GM10248 (cell line): Measurements from ENCODE around the gene RTL10.

Source experiments
- CTCF ChIA-PET: fragments of 300-600 bp; sonication (Branson Sonifier 250); formaldehyde crosslinking; extraction: SDS; loops from one replicate; lab custom pipeline; 2021; ENCODE audit warnings: antibody characterized with exemption; lab: Yijun Ruan, JAX
- POLR2A ChIA-PET: fragments of 350-650 bp; sonication (Branson Sonifier 250); formaldehyde crosslinking; extraction: SDS; loops from one replicate; lab custom pipeline; 2020; ENCODE audit warnings: antibody characterized with exemption; lab: Yijun Ruan, JAX
- DNase-seq: peaks from one replicate; pipeline ENCODE4 v3.0.0; 2012; ENCODE audit errors: extremely low spot score
- CTCF ChIP-seq: IDR thresholded peaks from 2 replicates; pipeline ENCODE4 v1.5.1; 2012; ENCODE audit warnings: mild to moderate bottlenecking, low read depth; ENCODE audit errors: extremely low read depth, missing control alignments, control extremely low read depth

RTL10 gene

GRCh38 chr22:19864538-19865106 is 9.9 kb upstream of the RTL10 start:
- ChIA-PET POLR2A (no interaction called here), CTCF (interaction anchor here (0.9 to 1.5 kb wide), 5 partner anchors 9 to 135 kb away, joined by 3 to 4 read pairs (median 3); no protein-coding TSS in a partner anchor)
- TF ChIP-seq CTCF: no peak
- no peak for DNase-seq

DNA sequence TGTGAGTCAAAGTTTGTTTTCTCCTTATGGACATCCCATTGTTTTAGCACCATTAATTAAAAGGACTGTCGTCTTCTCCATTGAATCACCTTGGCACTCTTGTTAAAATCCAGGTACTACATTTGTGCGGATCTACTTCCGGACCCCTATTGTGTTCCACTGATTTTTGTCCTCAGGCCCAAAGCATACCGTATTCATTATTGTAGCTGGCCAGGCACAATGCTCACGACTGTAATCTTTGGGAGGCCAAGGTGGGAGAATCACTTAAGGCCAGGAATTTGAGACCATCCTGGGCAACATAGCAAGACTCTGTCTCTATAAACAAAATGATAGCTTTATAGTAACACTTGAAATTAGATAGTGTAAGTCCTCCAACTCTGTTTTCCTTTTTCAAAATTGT is 8.9 kb upstream of the RTL10 start:
- TF ChIP-seq CTCF: no peak
- ChIA-PET POLR2A (no interaction called here), CTCF (interaction anchor here (1.5 kb wide), 1 partner anchor 134 kb away, joined by 3 read pairs; no protein-coding TSS in a partner anchor)
- no peak for DNase-seq

GRCh38 chr22:19862619-19863246 is 8.1 kb upstream of the RTL10 start:
- POLR2A ChIA-PET: no interaction called here
- DNase-seq: no peak
- CTCF ChIA-PET: interaction anchor here (1.0 kb wide), 1 partner anchor 24 kb away, joined by 3 read pairs; no protein-coding TSS in a partner anchor
- no peak for TF ChIP-seq CTCF

DNA sequence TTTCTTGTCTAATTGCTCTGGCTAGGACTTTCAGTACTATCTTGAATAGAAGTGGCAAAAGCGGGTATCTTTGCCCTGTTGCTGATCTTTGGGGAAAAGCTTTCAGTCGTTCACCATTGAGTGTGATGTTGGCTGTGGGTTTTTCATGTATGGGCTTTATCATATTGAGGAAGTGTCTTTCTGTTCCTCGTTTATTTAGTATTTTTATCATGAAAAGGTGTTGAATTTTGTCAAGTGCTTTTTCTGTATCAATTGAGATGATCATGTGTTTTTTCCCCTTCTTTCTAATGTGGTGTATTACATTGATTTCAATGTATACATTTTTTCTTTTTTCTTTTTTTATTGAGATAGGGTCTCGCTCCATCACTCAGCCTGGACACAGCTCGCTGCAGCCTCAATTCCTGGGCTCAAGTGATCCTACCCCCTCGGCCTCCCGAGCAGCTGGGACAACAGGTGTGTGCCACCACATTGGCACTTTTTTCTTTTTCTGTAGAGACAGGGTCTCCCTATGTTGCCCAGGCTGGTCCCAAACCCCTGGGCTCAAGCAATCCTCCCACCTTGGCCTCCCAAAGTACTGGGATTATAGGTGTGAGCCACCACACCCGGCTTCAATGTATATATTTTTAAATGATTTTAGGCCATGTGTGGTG is 5.3 kb upstream of the RTL10 start:
- ChIA-PET CTCF (interaction anchor here (1.0 to 1.7 kb wide), 3 partner anchors 11 to 129 kb away, joined by 3 to 4 read pairs (median 4); no protein-coding TSS in a partner anchor), POLR2A (no interaction called here)
- TF ChIP-seq CTCF: no peak
- DNase-seq: no peak

GRCh38 chr22:19857382-19857781 is 2.7 kb upstream of the RTL10 start:
- ChIA-PET POLR2A (no interaction called here), CTCF (no interaction called here)
- TF ChIP-seq CTCF: no peak
- DNase-seq: no peak
